Measurements from ENCODE around the gene RXYLT1.
"Not testable (repeated sequence)": the region's sequence is repeated elsewhere in the genome, so short reads cannot be mapped to it uniquely, and the experiment has no call there.

Gene RXYLT1

DNA sequence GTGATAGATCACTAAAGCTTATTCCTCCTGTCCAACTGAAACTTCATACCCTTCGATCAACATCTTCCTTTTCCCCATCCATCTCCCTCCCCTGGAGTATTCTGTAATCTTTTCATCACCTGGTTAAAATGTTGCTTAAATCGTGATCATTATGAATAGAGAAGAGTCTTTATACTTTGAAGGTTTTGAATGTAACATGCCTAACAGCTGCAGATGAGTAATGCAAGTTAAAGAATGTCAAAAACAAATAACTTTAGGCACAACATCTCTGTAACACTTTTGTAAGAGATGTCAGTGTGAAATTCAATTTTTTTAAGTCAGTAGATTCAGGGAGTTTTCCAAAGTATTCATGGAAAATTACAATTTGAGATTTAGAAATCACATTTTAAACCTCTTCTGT, 25.0 kb downstream of the RXYLT1 start:
- DNase-seq: no peak

- no peak for DNase-seq
Observed at GRCh38 chr12:63805704-63806672, 26.3 kb downstream of the RXYLT1 start.

GRCh38 chr12:63808631-63809030, 28.9 kb downstream of the RXYLT1 start:
- DNase-seq: no peak

DNA sequence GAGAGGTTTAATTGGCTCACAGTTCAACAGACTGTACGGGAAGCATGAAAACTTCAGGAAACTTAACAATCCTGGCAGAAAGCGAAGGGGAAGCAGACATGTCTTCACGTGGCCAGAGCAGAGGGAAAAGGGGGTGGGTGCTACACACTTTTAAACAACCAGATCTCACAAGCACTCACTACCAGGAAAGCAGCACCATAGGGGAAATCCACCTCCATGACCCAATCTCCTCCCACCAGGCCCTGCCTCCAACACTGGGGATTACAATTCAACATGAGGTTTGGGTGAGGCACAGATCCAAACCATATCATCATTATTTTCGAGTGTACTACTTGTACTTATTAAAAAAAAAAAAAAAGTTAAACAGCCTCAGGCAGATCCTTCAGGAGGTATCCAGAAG, 29.9 kb downstream of the RXYLT1 start:
- DNase-seq: no peak

- no peak for DNase-seq
Observed at GRCh38 chr12:63811334-63811733, 31.6 kb downstream of the RXYLT1 start.

DNA sequence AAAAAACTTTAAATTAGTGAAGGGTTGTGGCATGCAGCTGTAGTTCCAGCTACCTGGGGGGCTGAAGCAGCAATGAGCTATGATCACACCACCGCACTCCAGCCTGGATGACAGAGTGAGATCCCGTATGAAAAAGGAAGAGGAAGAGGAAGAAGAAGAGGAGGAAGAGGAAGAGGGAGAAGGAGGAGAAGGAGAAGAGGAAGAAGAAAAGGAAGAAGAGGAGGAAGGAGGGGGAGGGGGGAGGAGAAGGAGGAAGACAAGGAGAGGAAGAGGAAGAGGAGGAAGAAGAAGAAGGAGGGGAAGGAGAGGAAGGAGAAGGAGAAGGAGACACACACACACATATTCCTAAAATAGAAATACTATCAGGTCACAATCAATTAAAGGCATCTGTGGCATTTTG, 32.0 kb downstream of the RXYLT1 start:
- no peak for DNase-seq

- no peak for DNase-seq
Observed at GRCh38 chr12:63814146-63814772, 34.5 kb downstream of the RXYLT1 start.

DNA sequence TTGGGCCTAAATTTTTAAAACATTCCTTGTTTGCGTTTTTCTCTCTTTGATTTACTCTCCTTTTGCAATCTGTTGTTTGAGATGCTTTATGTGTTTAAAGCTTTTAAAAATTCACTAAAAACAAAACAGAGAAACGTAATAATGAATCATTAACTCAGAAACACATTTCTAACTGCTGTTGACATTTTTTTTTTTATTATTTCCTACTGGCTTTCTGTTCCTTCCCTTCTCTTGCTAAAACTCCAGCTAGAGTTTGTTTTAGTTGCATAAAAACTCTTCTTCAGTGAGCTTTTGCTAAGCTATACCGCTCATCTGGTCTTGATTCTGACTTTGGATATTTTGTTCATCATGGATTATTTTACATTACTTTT, 35.8 kb downstream of the RXYLT1 start:
- DNase-seq: no peak

GRCh38 chr12:63816031-63816430, 36.3 kb downstream of the RXYLT1 start:
- DNase-seq: no peak

- DNase-seq: no peak
Observed at GRCh38 chr12:63820427-63820826, 40.7 kb downstream of the RXYLT1 start.

- DNase-seq: no peak
Observed at GRCh38 chr12:63821781-63822251, 42.1 kb downstream of the RXYLT1 start.

GRCh38 chr12:63822352-63822751, 42.6 kb downstream of the RXYLT1 start:
- DNase-seq: no peak

DNA sequence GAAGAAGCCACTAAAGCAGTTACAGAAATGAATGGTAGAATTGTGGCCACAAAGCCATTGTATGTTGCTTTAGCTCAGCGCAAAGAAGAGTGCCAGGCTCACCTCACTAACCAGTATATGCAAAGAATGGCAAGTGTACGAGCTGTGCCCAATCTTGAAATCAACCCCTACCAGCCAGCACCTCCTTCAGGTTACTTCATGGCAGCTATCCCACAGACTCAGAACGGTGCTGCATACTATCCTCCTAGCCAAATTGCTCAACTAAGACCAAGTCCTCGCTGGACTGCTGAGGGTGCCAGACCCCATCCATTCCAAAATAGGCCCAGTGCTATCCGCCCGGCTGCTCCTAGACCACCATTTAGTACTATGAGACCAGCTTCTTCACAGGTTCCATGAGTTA, 43.3 kb downstream of the RXYLT1 start:
- no peak for DNase-seq

- DNase-seq: peak in 1 of 2 donors; percentile 29
Observed at GRCh38 chr12:63826006-63826585, 46.4 kb downstream of the RXYLT1 start.

DNA sequence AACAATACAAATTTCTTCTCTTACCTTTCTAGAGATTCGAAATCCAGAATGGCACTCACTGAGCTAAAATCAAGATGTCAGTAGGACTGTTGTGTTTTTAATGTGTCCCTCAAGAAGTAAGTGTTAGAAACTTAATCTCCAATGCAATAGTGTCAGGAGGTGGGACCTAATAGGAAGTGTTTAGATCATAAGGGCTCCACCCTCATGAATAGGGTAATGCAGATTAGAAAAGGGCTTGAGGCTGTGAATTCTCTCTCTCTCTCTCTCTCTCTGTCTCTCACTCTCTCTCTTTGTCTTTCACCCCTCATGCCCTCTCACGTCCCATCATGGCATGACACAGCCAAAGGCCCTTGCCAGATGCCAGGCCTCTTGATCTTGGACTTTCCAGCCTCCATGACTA, 49.2 kb downstream of the RXYLT1 start:
- DNase-seq: no peak

DNA sequence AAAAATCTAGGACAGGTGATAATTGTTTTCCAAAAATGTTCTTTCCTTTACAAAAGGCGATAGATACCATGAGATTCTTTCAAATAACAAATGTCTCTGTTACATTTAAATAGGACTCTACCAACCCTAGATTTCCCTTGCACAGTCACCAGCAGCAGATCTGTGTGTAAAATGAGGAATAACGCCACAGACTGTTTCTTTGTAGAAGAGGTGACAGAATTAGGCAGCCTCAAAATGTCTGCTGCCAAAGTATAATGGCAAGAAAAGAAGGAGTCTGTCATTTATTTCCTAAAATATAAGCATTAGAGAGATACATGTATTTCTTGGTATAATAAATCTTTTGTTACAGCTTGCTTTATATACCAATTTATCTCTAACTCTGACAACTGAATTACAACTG, 56.3 kb downstream of the RXYLT1 start:
- DNase-seq: no peak

GRCh38 chr12:63836936-63837335, 57.2 kb downstream of the RXYLT1 start:
- no peak for DNase-seq

DNA sequence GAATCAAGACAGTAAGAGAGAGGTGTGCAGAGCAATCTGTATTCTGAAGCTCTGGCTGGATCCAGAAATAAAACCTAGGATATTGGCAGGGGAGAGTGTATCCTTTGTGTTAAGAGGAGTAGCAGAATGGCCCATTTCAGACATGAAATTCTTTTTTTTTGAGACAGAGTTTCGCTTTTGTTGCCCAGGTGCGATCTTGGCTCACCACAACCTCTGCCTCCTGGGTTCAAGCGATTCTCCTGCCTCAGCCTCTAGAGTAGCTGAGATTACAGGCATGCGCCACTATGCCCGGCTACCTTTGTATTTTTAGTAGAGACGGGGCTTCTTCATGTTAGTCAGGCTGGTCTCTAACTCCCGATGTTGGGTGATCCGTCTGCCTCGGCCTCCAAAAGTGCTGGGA, 58.7 kb downstream of the RXYLT1 start:
- no peak for DNase-seq

GRCh38 chr12:63841011-63841410, 61.3 kb downstream of the RXYLT1 start:
- no peak for DNase-seq

- DNase-seq: no peak
Observed at GRCh38 chr12:63841571-63841970, 61.9 kb downstream of the RXYLT1 start.

- not testable (repeated sequence) for DNase-seq
Observed at GRCh38 chr12:63842750-63843149, 63.0 kb downstream of the RXYLT1 start.

GRCh38 chr12:63843254-63843720, 63.6 kb downstream of the RXYLT1 start:
- no peak for DNase-seq

GRCh38 chr12:63843721-63844390, 64.1 kb downstream of the RXYLT1 start:
- DNase-seq: peak; percentile 79 to 80

All from CD4-positive, alpha-beta T cell treated with Interferon alpha-2 for 1 hour (primary cell).